ENCODE measurements around the gene CTTN. TPM values are rescaled to one million over a fixed set of nuclear protein-coding genes. Genes with fewer than 3 reads are reported as not detected.
"Not testable (repeated sequence)": the region's sequence is repeated elsewhere in the genome, so short reads cannot be mapped to it uniquely, and the experiment has no call there.

The CTTN gene
- total RNA-seq, 1 donor: 406 TPM

DNA sequence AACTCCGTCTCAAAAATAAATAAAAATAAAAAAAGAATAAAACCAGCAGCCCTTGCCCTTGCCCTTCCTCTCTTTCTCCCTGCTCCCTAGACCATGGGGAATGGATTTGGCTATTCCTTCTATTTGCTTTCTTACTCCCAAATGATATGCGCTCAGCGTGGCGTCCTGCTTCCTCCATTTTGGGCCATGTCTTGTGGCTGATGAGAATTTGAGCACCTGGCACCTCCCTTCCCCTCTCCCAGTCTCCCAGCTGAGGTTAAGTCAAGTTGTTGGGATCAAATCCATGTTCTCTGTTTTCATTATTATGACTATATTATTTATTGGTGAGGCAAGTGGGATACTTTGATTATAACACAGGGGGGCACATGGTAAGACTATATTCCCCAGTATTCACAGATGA lies 10.8 kb upstream of the CTTN start:
- DNase-seq (ENCODE audit: low read depth): no peak
- TF ChIP-seq, protein P1, sequence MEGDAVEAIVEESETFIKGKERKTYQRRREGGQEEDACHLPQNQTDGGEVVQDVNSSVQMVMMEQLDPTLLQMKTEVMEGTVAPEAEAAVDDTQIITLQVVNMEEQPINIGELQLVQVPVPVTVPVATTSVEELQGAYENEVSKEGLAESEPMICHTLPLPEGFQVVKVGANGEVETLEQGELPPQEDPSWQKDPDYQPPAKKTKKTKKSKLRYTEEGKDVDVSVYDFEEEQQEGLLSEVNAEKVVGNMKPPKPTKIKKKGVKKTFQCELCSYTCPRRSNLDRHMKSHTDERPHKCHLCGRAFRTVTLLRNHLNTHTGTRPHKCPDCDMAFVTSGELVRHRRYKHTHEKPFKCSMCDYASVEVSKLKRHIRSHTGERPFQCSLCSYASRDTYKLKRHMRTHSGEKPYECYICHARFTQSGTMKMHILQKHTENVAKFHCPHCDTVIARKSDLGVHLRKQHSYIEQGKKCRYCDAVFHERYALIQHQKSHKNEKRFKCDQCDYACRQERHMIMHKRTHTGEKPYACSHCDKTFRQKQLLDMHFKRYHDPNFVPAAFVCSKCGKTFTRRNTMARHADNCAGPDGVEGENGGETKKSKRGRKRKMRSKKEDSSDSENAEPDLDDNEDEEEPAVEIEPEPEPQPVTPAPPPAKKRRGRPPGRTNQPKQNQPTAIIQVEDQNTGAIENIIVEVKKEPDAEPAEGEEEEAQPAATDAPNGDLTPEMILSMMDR (IDR thresholded peaks at IDR 0.05; ENCODE audit: insufficient read depth, low read depth, low read length): no peak

DNA sequence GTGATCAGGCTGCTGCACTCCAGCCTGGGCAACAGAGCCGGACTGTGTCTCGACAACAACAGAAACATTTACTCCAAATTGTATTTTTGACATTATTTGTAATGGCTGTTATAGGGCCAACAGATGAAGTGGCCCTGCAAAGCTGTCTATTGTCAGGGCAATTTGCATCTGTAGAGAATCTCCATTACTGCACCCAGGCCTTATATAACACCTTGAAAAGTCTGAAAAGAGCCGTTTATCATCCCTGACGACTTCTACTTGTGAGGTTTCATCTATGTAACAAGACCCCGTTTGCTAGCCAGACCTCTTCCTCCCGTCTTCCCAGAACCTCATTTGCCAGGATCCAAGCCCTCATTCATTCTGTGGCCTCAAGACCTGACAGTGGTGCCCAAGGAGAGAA lies 9.1 kb upstream of the CTTN start:
- TF ChIP-seq, protein P1 (IDR thresholded peaks at IDR 0.05; ENCODE audit: insufficient read depth, low read depth, low read length): no peak
- no peak for DNase-seq (ENCODE audit: low read depth)
- H3K4me3 ChIP-seq (ENCODE audit: low read depth, low read length): no peak overlapping the region

More for the DNA sequence above, 10.8 kb upstream of the CTTN start:
- no peak overlapping the region for H3K4me3 ChIP-seq (ENCODE audit: low read depth, low read length)

DNA sequence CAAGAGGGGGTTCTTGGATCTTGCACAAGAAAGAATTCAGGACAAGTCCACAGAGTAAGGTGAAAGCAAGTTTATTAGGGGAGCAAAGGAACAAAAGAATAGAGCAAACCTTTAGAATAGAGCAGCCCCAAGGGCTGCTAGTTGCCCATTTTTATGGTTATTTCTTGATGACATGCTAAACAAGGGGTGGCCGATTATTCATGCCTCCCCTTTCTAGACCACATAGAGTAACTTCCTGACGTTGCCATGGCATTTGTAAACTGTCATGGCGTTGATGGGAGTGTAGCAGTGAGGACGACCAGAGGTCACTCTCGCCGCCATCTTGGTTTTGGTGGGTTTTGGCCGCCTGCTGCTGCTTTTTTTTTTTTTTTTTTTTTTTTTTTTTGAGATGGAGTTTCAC lies 7.4 kb upstream of the CTTN start:
- not testable (repeated sequence) for DNase-seq (ENCODE audit: low read depth)

DNA sequence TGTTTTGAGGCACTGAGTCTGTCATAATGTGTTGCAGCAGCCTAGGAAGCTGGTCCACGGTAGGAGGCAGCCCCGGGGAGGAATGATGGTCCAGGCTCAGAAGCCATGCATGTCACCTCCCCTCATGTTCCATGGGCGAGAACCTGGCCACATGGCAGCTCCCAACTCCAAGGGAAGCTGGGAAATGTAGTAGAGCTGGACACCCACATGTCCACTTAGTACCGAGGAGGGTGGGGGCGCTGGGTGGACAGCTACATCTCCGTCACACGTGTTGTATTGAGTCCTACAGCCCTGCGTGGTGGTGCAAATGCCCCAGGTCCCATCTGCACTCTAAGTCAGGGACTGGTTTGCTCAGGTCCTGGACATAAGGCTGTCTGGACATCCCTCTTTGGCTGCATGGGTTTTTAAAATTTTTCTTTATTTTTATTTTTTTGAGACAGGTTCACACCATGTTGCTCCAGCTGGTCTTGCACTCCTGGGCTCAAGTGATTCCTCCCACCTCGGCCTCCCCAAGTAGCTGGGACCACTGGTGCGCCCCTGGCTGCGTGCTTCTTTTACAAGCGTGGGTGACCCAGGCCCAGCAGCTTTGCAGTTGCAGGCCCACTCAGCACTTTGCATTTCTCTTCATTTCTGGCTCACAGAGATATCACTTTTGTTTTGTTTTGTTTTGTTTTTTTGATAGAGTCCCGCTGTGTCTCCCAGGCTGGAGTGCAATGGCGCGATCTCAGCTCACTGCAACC lies 3.9 kb upstream of the CTTN start:
- no peak for DNase-seq (ENCODE audit: low read depth)
- TF ChIP-seq, protein P1 (IDR thresholded peaks at IDR 0.05; ENCODE audit: insufficient read depth, low read depth, low read length): no peak
- no peak overlapping the region for H3K4me3 ChIP-seq (ENCODE audit: low read depth, low read length)

More for the DNA sequence above, 7.4 kb upstream of the CTTN start:
- not testable (repeated sequence) for H3K4me3 ChIP-seq (ENCODE audit: low read depth, low read length)

DNA sequence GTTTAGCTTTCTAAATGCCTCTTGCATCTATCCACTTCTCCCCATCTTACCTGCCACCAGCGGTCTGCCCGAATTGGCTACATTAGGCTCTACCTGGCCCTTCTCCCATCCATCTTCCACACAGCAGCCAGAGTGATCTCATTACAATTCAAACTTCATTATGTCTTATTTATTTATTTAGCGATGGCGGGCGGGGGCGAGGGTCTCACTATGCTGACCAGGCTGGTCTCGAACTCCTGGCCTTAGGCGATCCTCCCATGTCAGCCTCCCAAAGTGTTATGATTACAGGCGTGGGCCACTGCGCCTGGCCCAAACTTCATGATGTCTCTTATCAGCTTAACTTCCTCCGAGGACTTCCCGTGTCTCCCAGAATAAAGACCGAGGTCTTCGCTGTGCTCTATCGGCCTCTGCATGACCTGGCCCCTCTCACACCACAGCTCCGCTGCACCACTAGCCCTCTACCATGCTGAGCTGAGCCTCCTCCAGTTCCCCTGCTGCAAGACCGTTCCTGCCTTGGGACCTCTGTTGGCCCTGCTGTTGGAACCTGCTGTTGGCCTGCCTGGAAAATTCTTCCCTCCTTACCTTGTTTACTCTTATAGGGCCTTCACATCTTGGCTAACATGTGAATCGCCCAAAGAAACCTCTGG lies 870 bp upstream of the CTTN start:
- no peak for DNase-seq (ENCODE audit: low read depth)
- TF ChIP-seq, protein P1 (IDR thresholded peaks at IDR 0.05; ENCODE audit: insufficient read depth, low read depth, low read length): no peak
- H3K4me3 ChIP-seq (ENCODE audit: low read depth, low read length): peak overlapping the region; percentile 89

DNA sequence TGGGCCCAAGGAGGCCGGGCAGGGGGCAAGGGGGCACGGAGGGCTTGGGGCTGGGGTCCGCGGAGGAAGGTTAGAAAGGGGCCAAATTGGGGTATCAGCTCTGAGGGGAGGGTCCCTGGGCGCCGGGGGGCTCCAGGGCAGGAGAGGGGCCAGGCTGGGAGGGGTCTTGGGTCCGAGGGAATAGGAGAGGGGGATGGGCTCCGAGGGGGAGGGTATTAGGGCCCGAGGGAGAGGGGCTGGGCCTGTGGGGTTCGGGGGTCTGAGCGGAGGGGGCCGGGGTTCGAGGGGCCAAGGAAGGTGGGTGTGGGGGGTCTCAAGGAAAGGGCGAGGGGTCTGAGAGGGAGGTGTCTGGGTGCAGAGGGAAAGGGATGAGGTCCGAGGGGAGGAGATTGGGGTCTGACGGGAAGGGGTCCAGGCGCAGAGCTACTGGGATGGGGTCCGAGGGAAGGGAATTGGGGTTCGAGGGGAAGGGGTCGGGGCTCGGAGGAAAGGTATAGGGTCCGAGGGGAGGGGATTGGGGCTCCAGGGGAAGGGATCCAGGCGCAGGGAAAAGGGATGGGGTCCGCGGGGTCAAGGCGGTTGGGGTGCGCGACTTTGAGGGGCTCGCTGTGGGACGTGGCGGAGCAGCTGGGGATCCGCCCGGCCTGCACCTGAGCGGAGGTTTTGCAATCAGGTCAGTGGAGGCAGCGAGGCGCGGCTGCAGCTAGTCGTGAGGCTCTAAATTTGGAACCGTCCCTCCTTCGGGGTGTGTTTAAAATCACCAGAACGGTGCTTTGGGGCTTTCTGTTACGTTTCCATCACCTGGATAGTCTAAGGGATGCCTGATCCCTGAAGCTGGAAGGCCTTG lies 728 bp downstream of the CTTN start:
- TF ChIP-seq, protein P1 (IDR thresholded peaks at IDR 0.05; ENCODE audit: insufficient read depth, low read depth, low read length): no peak
- DNase-seq (ENCODE audit: low read depth): no peak
- peak overlapping the region; percentile 89 for H3K4me3 ChIP-seq (ENCODE audit: low read depth, low read length)

DNA sequence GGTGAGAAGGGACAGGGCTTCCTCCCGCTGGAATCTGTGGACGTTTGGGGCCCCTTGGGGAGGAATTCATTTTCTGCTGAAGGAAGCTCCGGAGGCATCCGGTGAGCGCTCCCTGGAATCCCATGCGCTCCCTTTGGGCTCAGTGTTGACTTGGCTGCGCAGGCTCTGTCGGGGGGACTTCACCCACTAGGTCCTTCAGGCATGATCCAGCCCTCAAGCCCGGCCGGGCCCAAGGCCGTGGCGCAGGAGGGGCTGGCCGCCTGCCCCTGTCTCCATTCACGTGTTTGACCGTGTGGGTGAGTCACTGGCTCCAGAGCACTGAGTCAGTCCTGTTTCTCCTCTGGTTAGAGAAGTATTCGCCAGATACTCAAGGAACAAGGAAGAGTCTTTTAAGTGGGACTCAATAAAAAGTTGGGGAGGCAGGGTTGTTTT lies 1.4 kb downstream of the CTTN start:
- peak overlapping the region; percentile 89 for H3K4me3 ChIP-seq (ENCODE audit: low read depth, low read length)
- DNase-seq (ENCODE audit: low read depth): peak; percentile 96
- TF ChIP-seq, protein P1 (IDR thresholded peaks at IDR 0.05; ENCODE audit: insufficient read depth, low read depth, low read length): no peak
